H9 (cell line): ENCODE data around the gene S1PR4. TPM values are rescaled to one million over a fixed set of nuclear protein-coding genes. Genes with fewer than 3 reads are reported as not detected.
"Not testable (repeated sequence)": the region's sequence is repeated elsewhere in the genome, so short reads cannot be mapped to it uniquely, and the experiment has no call there.

Experiments
- DNase-seq: peaks from one replicate; pipeline ENCODE4 v3.0.0-alpha.2; 2017
- H2AFZ ChIP-seq: one replicate; pipeline ENCODE4 v1.6.1; 2013; ENCODE audit warnings: mild to moderate bottlenecking, low read length, control low read depth, moderate library complexity
- H2AK5ac ChIP-seq: 2 replicates; pipeline ENCODE4 v1.6.1; 2013; ENCODE audit warnings: low read length, control low read depth, mixed read lengths; ENCODE audit not compliant: insufficient read length
- H2BK120ac ChIP-seq: one replicate; pipeline ENCODE4 v1.6.1; 2013; ENCODE audit warnings: low read depth, mild to moderate bottlenecking, low read length, control low read depth, inconsistent platforms; ENCODE audit not compliant: poor library complexity, severe bottlenecking
- H2BK12ac ChIP-seq: 2 replicates; pipeline ENCODE4 v1.6.1; 2013; ENCODE audit warnings: low read length, control low read depth, mixed read lengths, low read depth; ENCODE audit not compliant: insufficient read length
- H2BK15ac ChIP-seq: 2 replicates; pipeline ENCODE4 v1.6.1; 2013; ENCODE audit warnings: low read depth, low read length, control low read depth
- H2BK20ac ChIP-seq: one replicate; pipeline ENCODE4 v1.6.1; 2013; ENCODE audit warnings: low read depth, mild to moderate bottlenecking, low read length, control low read depth, inconsistent platforms; ENCODE audit not compliant: poor library complexity, severe bottlenecking
- H2BK5ac ChIP-seq: 2 replicates; pipeline ENCODE4 v1.6.1; 2013; ENCODE audit warnings: low read length, control low read depth, mixed read lengths; ENCODE audit not compliant: insufficient read length
- H3K14ac ChIP-seq: 2 replicates; pipeline ENCODE4 v1.6.1; 2013; ENCODE audit warnings: low read length, control low read depth; ENCODE audit not compliant: insufficient read depth
- H3K18ac ChIP-seq: 2 replicates; pipeline ENCODE4 v1.6.1; 2013; ENCODE audit warnings: low read depth, mild to moderate bottlenecking, mixed read lengths, low read length, control low read depth; ENCODE audit not compliant: insufficient read length
- H3K23ac ChIP-seq: 2 replicates; pipeline ENCODE4 v1.6.1; 2013; ENCODE audit warnings: low read length, control low read depth, mixed read lengths, low read depth; ENCODE audit not compliant: insufficient read length
- H3K23me2 ChIP-seq: 2 replicates; pipeline ENCODE4 v1.6.1; 2013; ENCODE audit warnings: low read depth, mild to moderate bottlenecking, mixed read lengths, low read length, control low read depth; ENCODE audit not compliant: insufficient read length, poor library complexity, severe bottlenecking
- H3K27ac ChIP-seq: 2 replicates; pipeline ENCODE4 v1.5.1; 2013; ENCODE audit warnings: low read length, control low read depth, mixed read lengths, low read depth; ENCODE audit not compliant: insufficient read length
- H3K27me3 ChIP-seq: 2 replicates; pipeline ENCODE4 v1.6.1; 2013; ENCODE audit warnings: low read length, control low read depth, inconsistent platforms; ENCODE audit not compliant: insufficient read depth
- H3K4ac ChIP-seq: 2 replicates; pipeline ENCODE4 v1.6.1; 2013; ENCODE audit warnings: low read depth, mild to moderate bottlenecking, control low read depth, inconsistent platforms, low read length, moderate library complexity
- H3K4me1 ChIP-seq: 2 replicates; pipeline ENCODE4 v1.6.1; 2013; ENCODE audit warnings: low read length, control low read depth, inconsistent platforms; ENCODE audit not compliant: insufficient read depth
- H3K4me2 ChIP-seq: 2 replicates; pipeline ENCODE4 v1.6.1; 2013; ENCODE audit warnings: low read length, control low read depth, mixed read lengths; ENCODE audit not compliant: insufficient read length, insufficient read depth
- H3K56ac ChIP-seq: 2 replicates; pipeline ENCODE4 v1.6.1; 2013; ENCODE audit warnings: low read depth, mild to moderate bottlenecking, mixed read lengths, low read length, control low read depth; ENCODE audit not compliant: insufficient read length
- H3K79me1 ChIP-seq: 2 replicates; pipeline ENCODE4 v1.6.1; 2013; ENCODE audit warnings: low read depth, mild to moderate bottlenecking, moderate library complexity, low read length, control low read depth, inconsistent platforms; ENCODE audit not compliant: insufficient read depth, poor library complexity, severe bottlenecking
- H3K79me2 ChIP-seq: 2 replicates; pipeline ENCODE4 v1.6.1; 2013; ENCODE audit warnings: low read length, control low read depth, inconsistent platforms; ENCODE audit not compliant: insufficient read depth
- H3K9ac ChIP-seq: 2 replicates; pipeline ENCODE4 v1.6.1; 2013; ENCODE audit warnings: low read length, control low read depth, mixed read lengths; ENCODE audit not compliant: insufficient read length; ENCODE audit errors: extremely low read depth
- H3K9me3 ChIP-seq: one replicate; pipeline ENCODE4 v1.6.1; 2013; ENCODE audit warnings: low read depth, low read length, inconsistent platforms; ENCODE audit not compliant: control insufficient read depth
- H3T11ph ChIP-seq: one replicate; pipeline ENCODE4 v1.6.1; 2013; ENCODE audit warnings: mild to moderate bottlenecking, low read length, control low read depth, inconsistent platforms
- H4K20me1 ChIP-seq: one replicate; pipeline ENCODE4 v1.6.1; 2013; ENCODE audit not compliant: control insufficient read depth, insufficient read length, insufficient read depth
- H4K5ac ChIP-seq: 2 replicates; pipeline ENCODE4 v1.6.1; 2013; ENCODE audit warnings: low read depth, mild to moderate bottlenecking, mixed read lengths, low read length, control low read depth; ENCODE audit not compliant: insufficient read length
- H4K8ac ChIP-seq: replicated peaks from 2 replicates; pipeline ENCODE4 v1.6.1; 2013; ENCODE audit warnings: low read length, control low read depth, mixed read lengths, low read depth; ENCODE audit not compliant: insufficient read length
- H4K91ac ChIP-seq: 2 replicates; pipeline ENCODE4 v1.6.1; 2013; ENCODE audit warnings: low read depth, mild to moderate bottlenecking, moderate library complexity, mixed read lengths, low read length, control low read depth; ENCODE audit not compliant: insufficient read length
- H3K27ac Mint-ChIP-seq, 3 experiments: 2 replicates in 2 of 3; 3 replicates in 1 of 3; pipeline ENCODE4 v1.8.0; 2020 to 2021; ENCODE audit warnings: mixed read lengths in 3 of 3, mild to moderate bottlenecking in 1 of 3, moderate library complexity in 1 of 3
- H3K27me3 Mint-ChIP-seq: 2 replicates; pipeline ENCODE4 v1.8.0; 2021; ENCODE audit warnings: low read depth, mild to moderate bottlenecking, moderate library complexity, mixed read lengths
- H3K36me3 Mint-ChIP-seq, 3 experiments: 2 replicates in 2 of 3; 3 replicates in 1 of 3; pipeline ENCODE4 v1.8.0; 2020 to 2021; ENCODE audit warnings: low read depth in 3 of 3, mixed read lengths in 3 of 3; ENCODE audit not compliant: insufficient read depth in 1 of 3
- H3K4me1 Mint-ChIP-seq, 2 experiments: 2 replicates each; pipeline ENCODE4 v1.8.0; 2020; ENCODE audit warnings: mixed read lengths in 2 of 2
- H3K4me3 Mint-ChIP-seq, 2 experiments: 2 replicates in 1 of 2; 3 replicates in 1 of 2; pipeline ENCODE4 v1.8.0; 2020 to 2021; ENCODE audit warnings: mild to moderate bottlenecking in 2 of 2, mixed read lengths in 2 of 2, moderate library complexity in 1 of 2
- H3K9me3 Mint-ChIP-seq, 2 experiments: 2 replicates in 1 of 2; 3 replicates in 1 of 2; pipeline ENCODE4 v1.8.0; 2020; ENCODE audit warnings: mild to moderate bottlenecking in 2 of 2, mixed read lengths in 2 of 2, moderate library complexity in 1 of 2
- WGBS: extraction: QIAGEN DNeasy Blood & Tissue Kit; methylation state at CpG from one replicate; pipeline ENCODE4 v1.1.7; 2013; ENCODE audit warnings: missing lambda C conversion rate, low lambda C conversion rate, mixed read lengths; ENCODE audit not compliant: insufficient read length; ENCODE audit errors: extremely low coverage; 5-methylcytosine and 5-hydroxymethylcytosine counted together
- total RNA-seq: library from RNA; stranded (reverse); gene quantifications from 2 replicates; pipeline ENCODE4 v1.2.1, GENCODE V29; 2021
- TF ChIP-seq, protein P1 (sequence below): fragments of 200-600 bp; sonication (generic); conservative IDR thresholded peaks from 3 replicates; pipeline ENCODE4 v1.8.0; 2021; ENCODE audit warnings: antibody characterized with exemption, mild to moderate bottlenecking

S1PR4 gene
- total RNA-seq, 1 experiment from 2014 or later: not detected

DNA sequence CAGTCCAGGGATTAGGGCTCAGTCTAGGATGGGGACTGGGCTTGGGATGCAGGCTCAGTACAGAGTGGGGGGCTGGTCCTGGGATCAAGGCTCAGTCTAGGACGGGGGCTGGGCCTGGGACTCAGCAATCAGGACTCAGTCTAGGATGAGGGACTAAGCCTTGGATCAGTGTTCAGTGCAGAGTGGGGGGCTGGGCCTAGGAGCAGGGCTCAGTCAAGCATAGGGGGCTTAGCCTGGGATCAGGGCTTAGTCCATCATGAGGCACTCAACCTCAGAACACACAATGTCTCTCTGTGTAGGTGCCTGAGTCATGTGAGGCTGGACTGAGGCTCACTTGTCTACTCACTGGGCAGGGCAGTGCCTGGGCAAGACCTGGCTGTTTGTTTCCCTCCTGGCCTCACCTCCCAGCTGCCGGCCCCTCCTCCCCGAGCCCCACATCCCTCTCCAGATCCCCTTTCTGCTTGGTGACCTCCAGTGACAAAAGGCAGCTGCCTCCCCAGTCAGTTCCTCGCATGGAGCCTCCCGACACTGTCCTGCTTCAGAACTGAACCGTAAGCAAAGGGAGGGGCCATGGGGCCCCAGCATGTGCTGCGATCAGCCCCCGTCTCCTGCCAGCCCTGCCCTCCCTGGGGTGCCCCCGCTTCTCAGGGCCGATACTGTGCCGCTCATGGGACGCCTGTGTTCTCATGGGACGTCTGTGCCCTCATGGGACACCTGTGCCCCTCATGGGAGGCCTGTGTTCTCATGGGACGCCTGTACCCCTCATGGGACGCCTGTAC, 6.5 kb upstream of the S1PR4 start:
- Histone ChIP-seq H3K23me2 (no peaks in the 10 kb centered on the region), H3K79me2 (no peaks in the 10 kb centered on the region), H3K18ac (no peak overlapping the region), H3K79me1 (no peaks in the 10 kb centered on the region), H4K20me1 (no peaks in the 10 kb centered on the region), H3K14ac (no peak overlapping the region), H3K27ac (no peak overlapping the region), H3K4ac (no peak overlapping the region), H3K9me3 (no peaks in the 10 kb centered on the region), H3K4me1 (no peaks in the 10 kb centered on the region), H2AK5ac (no peak overlapping the region), H3K23ac (no peak overlapping the region), H2BK120ac (no peak overlapping the region), H4K91ac (no peak overlapping the region), H3T11ph (no peak overlapping the region), H2BK15ac (no peak overlapping the region), H2AFZ (no peak overlapping the region), H3K9ac (no peak overlapping the region), H2BK20ac (no peak overlapping the region), H3K27me3 (no peaks in the 10 kb centered on the region), H2BK12ac (no peak overlapping the region), H4K8ac (no peak overlapping the region), H4K5ac (no peak overlapping the region), H3K56ac (no peak overlapping the region), H2BK5ac (no peak overlapping the region), H3K4me2 (no peak overlapping the region)
- no peaks in the 10 kb centered on the region for H3K4me1 Mint-ChIP-seq
- H3K36me3 Mint-ChIP-seq: no peaks in the 10 kb centered on the region
- peaks cover 24% of the 10 kb centered on the region for H3K27me3 Mint-ChIP-seq
- H3K9me3 Mint-ChIP-seq: no peaks in the 10 kb centered on the region
- no peak overlapping the region for H3K4me3 Mint-ChIP-seq
- no CpG with 5 or more reads among the region's 15 CpGs for WGBS
- H3K27ac Mint-ChIP-seq: no peak overlapping the region
- no peak for DNase-seq
- TF ChIP-seq, protein P1, sequence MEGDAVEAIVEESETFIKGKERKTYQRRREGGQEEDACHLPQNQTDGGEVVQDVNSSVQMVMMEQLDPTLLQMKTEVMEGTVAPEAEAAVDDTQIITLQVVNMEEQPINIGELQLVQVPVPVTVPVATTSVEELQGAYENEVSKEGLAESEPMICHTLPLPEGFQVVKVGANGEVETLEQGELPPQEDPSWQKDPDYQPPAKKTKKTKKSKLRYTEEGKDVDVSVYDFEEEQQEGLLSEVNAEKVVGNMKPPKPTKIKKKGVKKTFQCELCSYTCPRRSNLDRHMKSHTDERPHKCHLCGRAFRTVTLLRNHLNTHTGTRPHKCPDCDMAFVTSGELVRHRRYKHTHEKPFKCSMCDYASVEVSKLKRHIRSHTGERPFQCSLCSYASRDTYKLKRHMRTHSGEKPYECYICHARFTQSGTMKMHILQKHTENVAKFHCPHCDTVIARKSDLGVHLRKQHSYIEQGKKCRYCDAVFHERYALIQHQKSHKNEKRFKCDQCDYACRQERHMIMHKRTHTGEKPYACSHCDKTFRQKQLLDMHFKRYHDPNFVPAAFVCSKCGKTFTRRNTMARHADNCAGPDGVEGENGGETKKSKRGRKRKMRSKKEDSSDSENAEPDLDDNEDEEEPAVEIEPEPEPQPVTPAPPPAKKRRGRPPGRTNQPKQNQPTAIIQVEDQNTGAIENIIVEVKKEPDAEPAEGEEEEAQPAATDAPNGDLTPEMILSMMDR: no peak

DNA sequence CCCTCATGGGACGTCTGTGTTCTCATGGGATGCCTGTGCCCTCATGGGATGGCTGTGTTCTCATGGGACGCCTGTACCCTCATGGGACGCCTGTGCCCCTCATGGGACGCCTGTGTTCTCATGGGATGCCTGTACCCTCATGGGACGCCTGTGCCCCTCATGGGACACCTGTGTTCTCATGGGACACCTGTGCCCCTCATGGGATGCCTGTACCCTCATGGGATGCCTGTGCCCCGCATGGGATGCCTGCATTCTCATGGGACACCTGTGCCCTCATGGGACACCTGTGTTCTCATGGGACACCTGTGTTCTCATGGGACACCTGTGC, 5.9 kb upstream of the S1PR4 start:
- H2BK15ac ChIP-seq, H3K27ac ChIP-seq, H2BK120ac ChIP-seq, H2AFZ ChIP-seq, H3K23ac ChIP-seq, H4K5ac ChIP-seq, H3K4me1 ChIP-seq, H4K20me1 ChIP-seq, H2AK5ac ChIP-seq, H3K14ac ChIP-seq, H3K79me2 ChIP-seq, H3K9ac ChIP-seq, H3K56ac ChIP-seq, H3K36me3 Mint-ChIP-seq, DNase-seq, H3K18ac ChIP-seq, H3T11ph ChIP-seq, H3K4me3 Mint-ChIP-seq, H2BK12ac ChIP-seq, H3K27ac Mint-ChIP-seq, H3K23me2 ChIP-seq, H2BK20ac ChIP-seq, H4K8ac ChIP-seq, H4K91ac ChIP-seq, H3K4ac ChIP-seq, H2BK5ac ChIP-seq, H3K79me1 ChIP-seq, H3K4me1 Mint-ChIP-seq, H3K9me3 Mint-ChIP-seq, H3K4me2 ChIP-seq, H3K27me3 ChIP-seq, H3K9me3 ChIP-seq: not testable (repeated sequence)
- WGBS: no CpG with 5 or more reads among the region's 6 CpGs
- peaks cover 24% of the 10 kb centered on the region for H3K27me3 Mint-ChIP-seq
